ENCODE data around the gene SLC4A5.

- TF ChIP-seq POLR2A (IDR thresholded peaks at IDR 0.05): no peak
- TF ChIP-seq CTCF (IDR thresholded peaks at IDR 0.05): no peak
- TF ChIP-seq POLR2AphosphoS5 (IDR thresholded peaks at IDR 0.05): no peak
These were observed 141.6 kb downstream of the SLC4A5 start for GRCh38 chr2:74201596-74201995.

Data from upper lobe of left lung (tissue), 4 donors.